ENCODE measurements around the gene P2RY14.

P2RY14 gene

DNA sequence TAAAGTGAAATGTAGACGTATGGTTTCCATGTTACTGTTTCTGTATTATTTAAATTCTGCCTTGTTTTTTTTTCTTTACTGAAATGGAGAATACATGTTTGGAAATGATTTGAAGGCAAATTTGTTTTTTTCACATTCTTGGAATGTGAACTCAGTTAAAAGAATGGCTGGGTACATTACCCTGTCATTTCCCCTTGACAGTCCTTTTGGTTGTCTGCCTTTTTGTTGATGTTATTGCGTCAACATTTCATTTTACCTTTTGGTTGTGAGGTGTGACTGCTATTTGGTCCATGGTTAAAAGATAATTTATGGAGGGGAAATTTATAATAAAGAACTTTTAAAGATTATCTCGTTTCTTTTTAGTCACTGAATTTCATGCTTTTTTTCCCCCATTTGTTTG is 72.1 kb downstream of the P2RY14 start:
- H3K27ac ChIP-seq (ENCODE audit: extremely low read depth, low read depth, low read length), result no peak overlapping the region
- TF ChIP-seq SETDB1 (IDR thresholded peaks at IDR 0.05; ENCODE audit: insufficient read length, low read length) (no peak), ZNF792 (tag by site-specific recombination; IDR thresholded peaks at IDR 0.05) (no peak), ZNF184 (tag by site-specific recombination; IDR thresholded peaks at IDR 0.05) (no peak), ZNF404 (tag by site-specific recombination; IDR thresholded peaks at IDR 0.05) (no peak), ZNF211 (tag by site-specific recombination; IDR thresholded peaks at IDR 0.05; ENCODE audit: low read depth) (no peak), GLIS2 (tag by site-specific recombination; IDR thresholded peaks at IDR 0.05) (no peak), ZFHX2 (tag by site-specific recombination; conservative IDR thresholded peaks at IDR 0.05) (no peak), ZNF133 (tag by site-specific recombination; IDR thresholded peaks at IDR 0.05) (no peak), ZNF214 (tag by site-specific recombination; IDR thresholded peaks at IDR 0.05; ENCODE audit: borderline replicate concordance) (no peak), ZNF23 (tag by site-specific recombination; IDR thresholded peaks at IDR 0.05; ENCODE audit: borderline replicate concordance) (no peak)
- TF ChIP-seq, protein P1, sequence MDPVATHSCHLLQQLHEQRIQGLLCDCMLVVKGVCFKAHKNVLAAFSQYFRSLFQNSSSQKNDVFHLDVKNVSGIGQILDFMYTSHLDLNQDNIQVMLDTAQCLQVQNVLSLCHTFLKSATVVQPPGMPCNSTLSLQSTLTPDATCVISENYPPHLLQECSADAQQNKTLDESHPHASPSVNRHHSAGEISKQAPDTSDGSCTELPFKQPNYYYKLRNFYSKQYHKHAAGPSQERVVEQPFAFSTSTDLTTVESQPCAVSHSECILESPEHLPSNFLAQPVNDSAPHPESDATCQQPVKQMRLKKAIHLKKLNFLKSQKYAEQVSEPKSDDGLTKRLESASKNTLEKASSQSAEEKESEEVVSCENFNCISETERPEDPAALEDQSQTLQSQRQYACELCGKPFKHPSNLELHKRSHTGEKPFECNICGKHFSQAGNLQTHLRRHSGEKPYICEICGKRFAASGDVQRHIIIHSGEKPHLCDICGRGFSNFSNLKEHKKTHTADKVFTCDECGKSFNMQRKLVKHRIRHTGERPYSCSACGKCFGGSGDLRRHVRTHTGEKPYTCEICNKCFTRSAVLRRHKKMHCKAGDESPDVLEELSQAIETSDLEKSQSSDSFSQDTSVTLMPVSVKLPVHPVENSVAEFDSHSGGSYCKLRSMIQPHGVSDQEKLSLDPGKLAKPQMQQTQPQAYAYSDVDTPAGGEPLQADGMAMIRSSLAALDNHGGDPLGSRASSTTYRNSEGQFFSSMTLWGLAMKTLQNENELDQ (tag by site-specific recombination; IDR thresholded peaks at IDR 0.05; ENCODE audit: low read depth), result no peak
- TF ChIP-seq, protein P2, sequence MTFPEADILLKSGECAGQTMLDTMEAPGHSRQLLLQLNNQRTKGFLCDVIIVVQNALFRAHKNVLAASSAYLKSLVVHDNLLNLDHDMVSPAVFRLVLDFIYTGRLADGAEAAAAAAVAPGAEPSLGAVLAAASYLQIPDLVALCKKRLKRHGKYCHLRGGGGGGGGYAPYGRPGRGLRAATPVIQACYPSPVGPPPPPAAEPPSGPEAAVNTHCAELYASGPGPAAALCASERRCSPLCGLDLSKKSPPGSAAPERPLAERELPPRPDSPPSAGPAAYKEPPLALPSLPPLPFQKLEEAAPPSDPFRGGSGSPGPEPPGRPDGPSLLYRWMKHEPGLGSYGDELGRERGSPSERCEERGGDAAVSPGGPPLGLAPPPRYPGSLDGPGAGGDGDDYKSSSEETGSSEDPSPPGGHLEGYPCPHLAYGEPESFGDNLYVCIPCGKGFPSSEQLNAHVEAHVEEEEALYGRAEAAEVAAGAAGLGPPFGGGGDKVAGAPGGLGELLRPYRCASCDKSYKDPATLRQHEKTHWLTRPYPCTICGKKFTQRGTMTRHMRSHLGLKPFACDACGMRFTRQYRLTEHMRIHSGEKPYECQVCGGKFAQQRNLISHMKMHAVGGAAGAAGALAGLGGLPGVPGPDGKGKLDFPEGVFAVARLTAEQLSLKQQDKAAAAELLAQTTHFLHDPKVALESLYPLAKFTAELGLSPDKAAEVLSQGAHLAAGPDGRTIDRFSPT (tag by site-specific recombination; IDR thresholded peaks at IDR 0.05), result no peak
- TF ChIP-seq, protein P3, sequence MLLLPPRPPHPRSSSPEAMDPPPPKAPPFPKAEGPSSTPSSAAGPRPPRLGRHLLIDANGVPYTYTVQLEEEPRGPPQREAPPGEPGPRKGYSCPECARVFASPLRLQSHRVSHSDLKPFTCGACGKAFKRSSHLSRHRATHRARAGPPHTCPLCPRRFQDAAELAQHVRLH (tag by site-specific recombination; IDR thresholded peaks at IDR 0.05), result no peak
- TF ChIP-seq, protein P4, sequence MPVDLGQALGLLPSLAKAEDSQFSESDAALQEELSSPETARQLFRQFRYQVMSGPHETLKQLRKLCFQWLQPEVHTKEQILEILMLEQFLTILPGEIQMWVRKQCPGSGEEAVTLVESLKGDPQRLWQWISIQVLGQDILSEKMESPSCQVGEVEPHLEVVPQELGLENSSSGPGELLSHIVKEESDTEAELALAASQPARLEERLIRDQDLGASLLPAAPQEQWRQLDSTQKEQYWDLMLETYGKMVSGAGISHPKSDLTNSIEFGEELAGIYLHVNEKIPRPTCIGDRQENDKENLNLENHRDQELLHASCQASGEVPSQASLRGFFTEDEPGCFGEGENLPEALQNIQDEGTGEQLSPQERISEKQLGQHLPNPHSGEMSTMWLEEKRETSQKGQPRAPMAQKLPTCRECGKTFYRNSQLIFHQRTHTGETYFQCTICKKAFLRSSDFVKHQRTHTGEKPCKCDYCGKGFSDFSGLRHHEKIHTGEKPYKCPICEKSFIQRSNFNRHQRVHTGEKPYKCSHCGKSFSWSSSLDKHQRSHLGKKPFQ (tag by site-specific recombination; IDR thresholded peaks at IDR 0.05), result no peak
- ChIA-PET CTCF (no interaction called here), POLR2A (no interaction called here)
- H3K4me3 ChIP-seq (ENCODE audit: low read depth, low read length), result no peak overlapping the region
- H3K36me3 ChIP-seq (ENCODE audit: control insufficient read depth in 2 of 2, insufficient read depth in 1 of 2, low read length in 2 of 2), result no peaks in the 10 kb centered on the region
- H3K9me3 ChIP-seq (ENCODE audit: control insufficient read depth, insufficient read depth, low read depth, low read length), result no peaks in the 10 kb centered on the region
- H3K4me1 ChIP-seq (ENCODE audit: control insufficient read depth, insufficient read depth, low read length), result no peaks in the 10 kb centered on the region

DNA sequence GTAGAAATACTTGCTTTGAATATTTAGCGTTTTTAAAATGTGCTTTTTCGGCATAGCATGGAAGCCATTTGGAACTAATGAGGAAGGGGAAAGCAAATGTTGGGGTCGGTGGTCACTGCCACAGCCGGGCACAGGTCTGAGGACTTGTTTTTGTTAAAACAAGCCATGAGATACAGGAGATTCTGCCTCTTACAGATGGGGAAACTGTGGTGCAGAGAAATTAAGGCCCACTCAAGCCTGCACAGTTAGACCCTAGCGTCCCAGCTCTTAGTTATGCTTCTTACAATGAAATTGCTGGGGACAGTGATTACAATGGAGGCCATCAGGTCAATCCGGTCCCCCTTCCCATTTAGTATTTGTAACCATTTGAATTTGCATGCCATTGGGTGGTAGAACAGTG is 72.9 kb downstream of the P2RY14 start:
- H3K27ac ChIP-seq (ENCODE audit: extremely low read depth, low read depth, low read length), result no peak overlapping the region
- no peak for TF ChIP-seq ZNF610 (tag by site-specific recombination; IDR thresholded peaks at IDR 0.05; ENCODE audit: borderline replicate concordance)
- no peak for TF ChIP-seq ZNF677 (tag by site-specific recombination; IDR thresholded peaks at IDR 0.05)
- TF ChIP-seq ZNF501 (tag by site-specific recombination; IDR thresholded peaks at IDR 0.05), result no peak
- no peak for TF ChIP-seq ZNF416 (tag by site-specific recombination; IDR thresholded peaks at IDR 0.05)
- H3K9me3 ChIP-seq (ENCODE audit: control insufficient read depth, insufficient read depth, low read depth, low read length), result no peaks in the 10 kb centered on the region
- POLR2A ChIA-PET, result no interaction called here
- H3K4me1 ChIP-seq (ENCODE audit: control insufficient read depth, insufficient read depth, low read length), result no peaks in the 10 kb centered on the region
- CTCF ChIA-PET, result no interaction called here
- no peaks in the 10 kb centered on the region for H3K36me3 ChIP-seq (ENCODE audit: control insufficient read depth in 2 of 2, insufficient read depth in 1 of 2, low read length in 2 of 2)
- H3K4me3 ChIP-seq (ENCODE audit: low read depth, low read length), result no peak overlapping the region
